AG20443 (cell line): ENCODE results near the gene FAM107B.

ENCODE experiments used
- DNase-seq: peaks from one replicate; pipeline ENCODE4 v3.0.0; 2012; ENCODE audit warnings: low spot score, mixed read lengths

Gene FAM107B

GRCh38 chr10:14535457-14536130 is 239.1 kb downstream of the FAM107B start:
- DNase-seq, result no peak

- DNase-seq, result no peak
These were observed 240.5 kb downstream of the FAM107B start for GRCh38 chr10:14534152-14534551.

- no peak for DNase-seq
These were observed 241.4 kb downstream of the FAM107B start for GRCh38 chr10:14533295-14533694.

- no peak for DNase-seq
These were observed 242.0 kb downstream of the FAM107B start for GRCh38 chr10:14532473-14533251.

GRCh38 chr10:14531974-14532373 is 242.7 kb downstream of the FAM107B start:
- DNase-seq, result no peak

- DNase-seq, result no peak
These were observed 244.2 kb downstream of the FAM107B start for GRCh38 chr10:14530465-14530864.

GRCh38 chr10:14529351-14529750 is 245.3 kb downstream of the FAM107B start:
- no peak for DNase-seq

- no peak for DNase-seq
These were observed 246.2 kb downstream of the FAM107B start for GRCh38 chr10:14528450-14528849.

- no peak for DNase-seq
These were observed 246.8 kb downstream of the FAM107B start for GRCh38 chr10:14527915-14528314.

GRCh38 chr10:14527134-14527844 is 247.4 kb downstream of the FAM107B start:
- no peak for DNase-seq

- no peak for DNase-seq
These were observed 248.4 kb downstream of the FAM107B start for GRCh38 chr10:14526326-14526725.

GRCh38 chr10:14524691-14525324 is 249.9 kb downstream of the FAM107B start:
- DNase-seq, result no peak

- no peak for DNase-seq
These were observed 251.4 kb downstream of the FAM107B start for GRCh38 chr10:14523286-14523685.

- no peak for DNase-seq
These were observed 254.9 kb downstream of the FAM107B start for GRCh38 chr10:14519785-14520184.

GRCh38 chr10:14518149-14518548 is 256.5 kb downstream of the FAM107B start:
- DNase-seq, result no peak

GRCh38 chr10:14513123-14513522 is 261.6 kb downstream of the FAM107B start:
- peak; percentile 35 for DNase-seq

GRCh38 chr10:14510346-14510745 is 264.4 kb downstream of the FAM107B start:
- DNase-seq, result no peak

GRCh38 chr10:14508725-14509124 is 266.0 kb downstream of the FAM107B start:
- no peak for DNase-seq

- DNase-seq, result no peak
These were observed 266.9 kb downstream of the FAM107B start for GRCh38 chr10:14507781-14508180.

- no peak for DNase-seq
These were observed 267.5 kb downstream of the FAM107B start for GRCh38 chr10:14507176-14507575.

- no peak for DNase-seq
These were observed 272.3 kb downstream of the FAM107B start for GRCh38 chr10:14502431-14502830.

- no peak for DNase-seq
These were observed 274.4 kb downstream of the FAM107B start for GRCh38 chr10:14500172-14500765.
